Activated T-helper 1 cell treated with anti-CD3 and anti-CD28 coated beads, Interleukin-12 subunit alpha, Interleukin-12 subunit beta, Interleukin-2, Interleukin-4 antibody, amounts not matched to agents 30 ng/mL and 10 ng/mL and 1 ng/mL, durations not matched to agents 14 hours and 24 hours and 36 hours (primary cell): ENCODE data around the gene ELN. TPM values are rescaled to one million over a fixed set of nuclear protein-coding genes. Genes with fewer than 3 reads are reported as not detected.
"Not testable (repeated sequence)": the region's sequence is repeated elsewhere in the genome, so short reads cannot be mapped to it uniquely, and the experiment has no call there.

Experiments
- DNase-seq: peaks from one replicate; pipeline ENCODE4 v3.0.0; 2021; ENCODE audit warnings: low spot score
- H3K27ac Mint-ChIP-seq: one replicate; pipeline ENCODE4 v1.8.0; 2021; ENCODE audit warnings: mild to moderate bottlenecking, mixed read lengths
- H3K27me3 Mint-ChIP-seq: one replicate; pipeline ENCODE4 v1.8.0; 2022; ENCODE audit warnings: mild to moderate bottlenecking, moderate library complexity, mixed read lengths; ENCODE audit not compliant: insufficient read depth
- H3K36me3 Mint-ChIP-seq: one replicate; pipeline ENCODE4 v1.8.0; 2021; ENCODE audit warnings: low read depth, mixed read lengths
- H3K4me1 Mint-ChIP-seq: one replicate; pipeline ENCODE4 v1.8.0; 2021; ENCODE audit warnings: low read depth, mixed read lengths
- H3K4me3 Mint-ChIP-seq: one replicate; pipeline ENCODE4 v1.8.0; 2021; ENCODE audit warnings: mild to moderate bottlenecking, moderate library complexity, mixed read lengths
- H3K9me3 Mint-ChIP-seq: one replicate; pipeline ENCODE4 v1.8.0; 2021; ENCODE audit warnings: mixed read lengths
- intact Hi-C: fragments of 100-400 bp; cut with micrococcal nuclease; formaldehyde crosslinking; loops from one replicate; pipeline ENCODE4 v1.15.1; 2024
- total RNA-seq: library from RNA; stranded (reverse); gene quantifications from 2 replicates; pipeline ENCODE4 v1.2.3, GENCODE V29; 2022

The ELN gene
- total RNA-seq = not detected in 2 replicates

GRCh38 chr7:74027683-74028320 is at the start of gene ELN:
Gene ELN, plus strand, starts transcription at chr7:74028173. Its CDS starts 15 bp downstream, at chr7:74028188.
- H3K27me3 Mint-ChIP-seq = peaks cover 48% of the 10 kb centered on the region
- intact Hi-C loops = no loop called here
- no peaks in the 10 kb centered on the region for H3K9me3 Mint-ChIP-seq
- H3K4me1 Mint-ChIP-seq = peaks cover 7% of the 10 kb centered on the region
- no peaks in the 10 kb centered on the region for H3K36me3 Mint-ChIP-seq
- H3K4me3 Mint-ChIP-seq = no peak within 1 kb of the TSS
- DNase-seq = no peak
- no peak within 1 kb of the TSS for H3K27ac Mint-ChIP-seq

- intact Hi-C loops = no loop called here
- Mint-ChIP-seq H3K27ac (no peak overlapping the region), H3K9me3 (no peaks in the 10 kb centered on the region), H3K36me3 (no peaks in the 10 kb centered on the region), H3K4me1 (no peaks in the 10 kb centered on the region), H3K27me3 (peaks cover 6% of the 10 kb centered on the region), H3K4me3 (no peak overlapping the region)
- no peak for DNase-seq
Observed at GRCh38 chr7:73978661-73979563, 49.1 kb upstream of the ELN start.

GRCh38 chr7:73979656-73980055 is 48.3 kb upstream of the ELN start:
- DNase-seq, H3K36me3 Mint-ChIP-seq, H3K9me3 Mint-ChIP-seq, H3K27ac Mint-ChIP-seq, H3K27me3 Mint-ChIP-seq, H3K4me3 Mint-ChIP-seq, H3K4me1 Mint-ChIP-seq, intact Hi-C loops: not testable (repeated sequence)

GRCh38 chr7:73980206-73980605 is 47.8 kb upstream of the ELN start:
- H3K9me3 Mint-ChIP-seq = no peaks in the 10 kb centered on the region
- H3K4me1 Mint-ChIP-seq = no peaks in the 10 kb centered on the region
- no peak overlapping the region for H3K4me3 Mint-ChIP-seq
- no peak overlapping the region for H3K27ac Mint-ChIP-seq
- intact Hi-C loops = no loop called here
- no peak for DNase-seq
- peaks cover 6% of the 10 kb centered on the region for H3K27me3 Mint-ChIP-seq
- no peaks in the 10 kb centered on the region for H3K36me3 Mint-ChIP-seq

- H3K4me3 Mint-ChIP-seq = no peak overlapping the region
- H3K27ac Mint-ChIP-seq = no peak overlapping the region
- no peaks in the 10 kb centered on the region for H3K9me3 Mint-ChIP-seq
- intact Hi-C loops = no loop called here
- DNase-seq = no peak
- peaks cover 6% of the 10 kb centered on the region for H3K27me3 Mint-ChIP-seq
- H3K36me3 Mint-ChIP-seq = no peaks in the 10 kb centered on the region
- H3K4me1 Mint-ChIP-seq = no peaks in the 10 kb centered on the region
Observed at GRCh38 chr7:73981933-73982332, 46.0 kb upstream of the ELN start.

GRCh38 chr7:73983437-73984164 is 44.4 kb upstream of the ELN start:
- Mint-ChIP-seq H3K4me1 (no peaks in the 10 kb centered on the region), H3K27me3 (peaks cover 6% of the 10 kb centered on the region), H3K4me3 (no peak overlapping the region), H3K27ac (no peak overlapping the region), H3K9me3 (no peaks in the 10 kb centered on the region), H3K36me3 (no peaks in the 10 kb centered on the region)
- DNase-seq = no peak
- intact Hi-C loops = no loop called here

- no peak overlapping the region for H3K27ac Mint-ChIP-seq
- no peak for DNase-seq
- H3K27me3 Mint-ChIP-seq = peaks cover 4% of the 10 kb centered on the region
- no peak overlapping the region for H3K4me3 Mint-ChIP-seq
- no peaks in the 10 kb centered on the region for H3K9me3 Mint-ChIP-seq
- H3K4me1 Mint-ChIP-seq = no peaks in the 10 kb centered on the region
- intact Hi-C loops = no loop called here
- no peaks in the 10 kb centered on the region for H3K36me3 Mint-ChIP-seq
Observed at GRCh38 chr7:73984481-73985205, 43.3 kb upstream of the ELN start.

- Mint-ChIP-seq H3K27ac (no peak overlapping the region), H3K4me3 (no peak overlapping the region), H3K27me3 (peaks cover 2% of the 10 kb centered on the region), H3K4me1 (no peaks in the 10 kb centered on the region), H3K9me3 (no peaks in the 10 kb centered on the region), H3K36me3 (no peaks in the 10 kb centered on the region)
- no peak for DNase-seq
- intact Hi-C loops = no loop called here
Observed at GRCh38 chr7:73985737-73986141, 42.2 kb upstream of the ELN start.

GRCh38 chr7:73986158-73986631 is 41.8 kb upstream of the ELN start:
- Mint-ChIP-seq H3K27me3 (peaks cover 2% of the 10 kb centered on the region), H3K36me3 (no peaks in the 10 kb centered on the region), H3K4me3 (no peak overlapping the region), H3K27ac (no peak overlapping the region), H3K9me3 (no peaks in the 10 kb centered on the region), H3K4me1 (no peaks in the 10 kb centered on the region)
- intact Hi-C loops = no loop called here
- DNase-seq = no peak

- intact Hi-C loops = no loop called here
- H3K27me3 Mint-ChIP-seq = peaks cover 2% of the 10 kb centered on the region
- H3K27ac Mint-ChIP-seq = no peak overlapping the region
- no peaks in the 10 kb centered on the region for H3K4me1 Mint-ChIP-seq
- no peaks in the 10 kb centered on the region for H3K36me3 Mint-ChIP-seq
- no peak for DNase-seq
- no peak overlapping the region for H3K4me3 Mint-ChIP-seq
- no peaks in the 10 kb centered on the region for H3K9me3 Mint-ChIP-seq
Observed at GRCh38 chr7:73987298-73987697, 40.7 kb upstream of the ELN start.

GRCh38 chr7:73988197-73988596 is 39.8 kb upstream of the ELN start:
- Mint-ChIP-seq H3K9me3 (no peaks in the 10 kb centered on the region), H3K27me3 (peaks cover under 1% of the 10 kb centered on the region), H3K4me3 (no peak overlapping the region), H3K36me3 (no peaks in the 10 kb centered on the region), H3K27ac (no peak overlapping the region), H3K4me1 (no peaks in the 10 kb centered on the region)
- intact Hi-C loops = no loop called here
- no peak for DNase-seq

GRCh38 chr7:73991522-73992100 is 36.4 kb upstream of the ELN start:
- no peaks in the 10 kb centered on the region for H3K27me3 Mint-ChIP-seq
- intact Hi-C loops = no loop called here
- H3K4me3 Mint-ChIP-seq = no peak overlapping the region
- H3K27ac Mint-ChIP-seq = no peak overlapping the region
- no peaks in the 10 kb centered on the region for H3K36me3 Mint-ChIP-seq
- H3K4me1 Mint-ChIP-seq = no peaks in the 10 kb centered on the region
- DNase-seq = no peak
- peaks cover 19% of the 10 kb centered on the region for H3K9me3 Mint-ChIP-seq
